ENCODE results near the gene CPT2.
"Not testable (repeated sequence)": the region's sequence is repeated elsewhere in the genome, so short reads cannot be mapped to it uniquely, and the experiment has no call there.

CPT2 gene

GRCh38 chr1:53182716-53183094 lies 13.9 kb upstream of the CPT2 start:
- DNase-seq, result no peak

- DNase-seq, result no peak
Measured at GRCh38 chr1:53183095-53183990, 13.3 kb upstream of the CPT2 start.

DNA sequence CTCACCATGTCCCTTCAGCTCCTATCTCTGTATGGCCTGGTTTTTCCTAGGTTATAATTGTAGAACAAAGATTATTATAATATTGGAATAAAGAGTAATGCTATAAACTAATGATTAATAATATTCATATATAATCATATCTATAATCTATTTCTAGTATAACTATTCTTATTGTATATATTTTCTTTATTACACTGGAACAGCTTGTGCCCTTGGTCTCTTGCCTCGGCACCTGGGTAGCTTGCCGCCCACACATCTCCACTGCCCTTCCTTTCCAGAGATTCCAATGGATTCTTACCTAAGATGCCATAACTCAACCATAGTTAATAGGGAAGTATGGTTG lies 10.7 kb upstream of the CPT2 start:
- DNase-seq, result not testable (repeated sequence)

GRCh38 chr1:53186533-53186932 lies 10.1 kb upstream of the CPT2 start:
- no peak for DNase-seq

- DNase-seq, result no peak
Measured at GRCh38 chr1:53187401-53187800, 9.2 kb upstream of the CPT2 start.

- DNase-seq, result peak; percentile 48
Measured at GRCh38 chr1:53188099-53188498, 8.5 kb upstream of the CPT2 start.

DNA sequence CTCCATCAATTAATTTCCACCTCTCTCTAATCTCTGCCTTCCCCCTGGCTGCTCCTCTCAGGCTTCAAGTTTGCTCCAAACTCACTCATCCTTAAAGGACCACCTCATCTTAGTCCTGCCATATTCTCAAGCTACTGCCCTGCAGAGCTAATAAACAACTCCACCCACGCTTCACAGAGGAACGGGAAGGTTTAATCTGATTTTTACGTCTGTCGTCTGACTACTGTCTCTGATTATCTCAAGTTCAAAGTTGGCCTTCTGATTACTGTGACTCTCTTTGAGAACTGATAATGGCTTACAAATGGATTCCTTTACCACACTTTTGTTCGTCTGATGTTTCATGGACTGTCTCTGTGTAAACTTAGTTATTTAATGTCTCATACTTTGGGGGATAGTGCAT lies 7.6 kb upstream of the CPT2 start:
- no peak for DNase-seq

GRCh38 chr1:53190210-53190611 lies 6.4 kb upstream of the CPT2 start:
- no peak for DNase-seq

GRCh38 chr1:53195246-53196016 lies 1.2 kb upstream of the CPT2 start:
- no peak for DNase-seq

GRCh38 chr1:53196017-53196484 lies 573 bp upstream of the CPT2 start:
- no peak for DNase-seq

DNA sequence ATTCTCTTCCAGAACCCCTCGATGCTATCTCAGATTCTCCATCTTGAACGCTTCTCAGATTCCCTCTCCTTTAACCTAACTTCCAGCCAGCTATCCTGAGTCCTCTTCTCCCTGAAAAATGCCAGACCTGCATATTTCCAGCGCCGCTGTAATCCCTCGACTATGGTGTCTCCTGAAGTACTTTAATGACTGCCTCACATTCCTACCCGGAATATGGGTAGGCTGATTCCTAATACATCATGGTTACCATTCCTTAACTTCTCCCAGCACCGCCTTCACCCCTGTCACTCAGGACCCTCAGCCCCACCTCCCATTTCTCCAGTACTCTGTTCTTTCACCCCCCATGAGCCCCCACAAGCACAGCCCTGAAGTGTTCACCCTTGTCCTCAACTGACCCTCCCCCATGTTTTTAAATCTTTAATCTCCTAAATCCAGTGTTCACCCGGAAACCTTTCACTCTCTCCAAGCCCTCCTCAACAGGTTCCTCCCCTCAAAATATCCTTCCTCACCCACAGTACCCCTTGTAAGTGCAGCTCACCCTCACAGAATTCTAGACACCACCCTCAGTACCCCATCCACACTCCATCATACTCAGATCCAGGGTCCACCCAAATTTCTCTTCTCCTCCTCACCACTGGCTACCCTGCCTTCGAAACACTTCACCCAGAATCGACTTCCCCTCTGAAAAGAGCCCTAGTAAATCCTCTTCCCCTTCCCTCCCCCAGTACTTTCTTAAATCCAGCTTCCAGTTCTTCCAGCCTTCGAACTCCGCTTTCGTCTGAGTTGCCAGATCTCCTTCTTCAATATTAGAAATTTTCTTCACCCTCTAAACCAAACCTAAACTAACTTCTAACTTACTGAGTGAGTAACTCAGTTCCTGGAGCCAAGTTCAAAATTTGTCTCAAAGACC lies 922 bp downstream of the CPT2 start:
- DNase-seq, result no peak

- DNase-seq, result peak; percentile 78
Measured at GRCh38 chr1:53198241-53198651, 1.6 kb downstream of the CPT2 start.

GRCh38 chr1:53203466-53203865 lies 6.8 kb downstream of the CPT2 start:
- DNase-seq, result no peak

DNA sequence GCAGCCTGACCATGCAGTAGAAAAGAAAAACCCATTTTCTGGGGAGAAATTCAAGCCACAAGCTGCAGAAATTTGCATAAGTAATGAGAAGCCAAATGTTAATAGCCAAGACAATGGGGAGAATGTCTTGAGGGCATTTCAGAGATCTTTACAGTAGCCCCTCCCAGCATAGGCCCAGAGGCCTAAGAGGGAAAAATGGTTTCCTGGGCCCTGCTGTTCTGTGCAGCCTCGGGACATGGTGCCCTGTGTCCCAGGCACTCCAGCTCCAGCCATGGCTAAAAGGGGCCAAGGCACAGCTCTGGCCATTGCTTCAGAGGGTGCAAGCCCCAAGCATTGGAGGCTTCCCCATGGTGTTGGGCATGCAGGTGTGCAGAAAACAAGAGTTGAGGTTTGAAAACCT lies 8.9 kb downstream of the CPT2 start:
- DNase-seq, result not testable (repeated sequence)

DNA sequence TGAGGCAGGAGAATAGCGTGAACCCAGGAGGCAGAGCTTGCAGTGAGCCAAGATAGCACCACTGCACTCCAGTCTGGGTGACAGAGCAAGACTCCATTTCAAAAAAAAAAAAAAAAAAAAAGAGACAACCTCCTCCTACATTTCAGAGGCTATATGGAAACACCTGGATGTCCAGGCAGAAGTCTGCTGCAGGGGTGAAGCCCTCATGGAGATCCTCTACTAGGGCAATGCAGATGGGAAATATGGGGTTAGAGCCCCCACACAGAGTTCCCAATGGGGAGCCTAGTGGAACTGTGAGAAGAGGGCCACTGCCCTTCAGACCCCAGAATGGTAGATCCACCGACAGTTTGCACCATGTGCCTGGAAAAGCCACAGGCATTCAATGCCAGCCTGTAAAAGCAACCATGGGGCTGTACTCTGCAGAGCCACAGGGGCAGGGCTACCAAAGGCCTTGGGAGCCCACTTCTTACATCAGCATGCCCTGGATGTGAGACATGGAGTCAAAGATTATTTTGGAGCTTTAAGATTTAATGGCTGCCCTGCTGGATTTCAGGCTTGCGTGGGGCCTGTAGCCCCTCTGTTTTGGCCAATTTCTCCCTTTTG lies 9.6 kb downstream of the CPT2 start:
- not testable (repeated sequence) for DNase-seq

- no peak for DNase-seq
Measured at GRCh38 chr1:53206735-53207379, 10.2 kb downstream of the CPT2 start.

GRCh38 chr1:53207726-53208125 lies 11.1 kb downstream of the CPT2 start:
- DNase-seq, result no peak

- no peak for DNase-seq
Measured at GRCh38 chr1:53210352-53210751, 13.7 kb downstream of the CPT2 start.

- no peak for DNase-seq
Measured at GRCh38 chr1:53210954-53211353, 14.3 kb downstream of the CPT2 start.

GRCh38 chr1:53214376-53214940 lies 17.8 kb downstream of the CPT2 start:
- no peak for DNase-seq

GRCh38 chr1:53218201-53218600 lies 21.6 kb downstream of the CPT2 start:
- DNase-seq, result no peak

- DNase-seq, result no peak
Measured at GRCh38 chr1:53219711-53220110, 23.1 kb downstream of the CPT2 start.
